ENCODE data around the gene JUN.

The JUN gene

DNA sequence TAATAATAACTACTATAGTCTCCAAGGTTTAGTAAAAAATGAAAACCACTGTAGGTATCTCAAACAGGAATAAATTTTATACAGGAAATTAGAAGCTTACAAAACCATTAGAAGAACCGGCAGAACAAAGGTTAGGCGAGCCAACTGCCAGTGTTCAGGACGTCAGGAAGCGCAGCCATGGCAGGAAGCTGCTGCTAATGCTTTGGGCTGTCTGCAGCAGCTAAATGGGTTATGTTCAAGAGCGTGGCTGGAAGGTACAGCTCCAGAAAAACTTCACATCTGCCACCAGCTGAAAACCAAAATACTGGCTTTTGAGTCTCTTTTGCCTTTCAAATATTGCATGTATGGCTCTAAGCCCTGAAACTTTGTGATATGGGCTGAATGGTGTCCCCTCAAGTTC lies 48.3 kb downstream of the JUN start:
- no peak for DNase-seq (ENCODE audit: extremely low read depth, low read depth)
- no peak overlapping the region for H3K4me3 ChIP-seq (replicated peaks; ENCODE audit: low read depth, low read length)
- TF ChIP-seq, protein P1, sequence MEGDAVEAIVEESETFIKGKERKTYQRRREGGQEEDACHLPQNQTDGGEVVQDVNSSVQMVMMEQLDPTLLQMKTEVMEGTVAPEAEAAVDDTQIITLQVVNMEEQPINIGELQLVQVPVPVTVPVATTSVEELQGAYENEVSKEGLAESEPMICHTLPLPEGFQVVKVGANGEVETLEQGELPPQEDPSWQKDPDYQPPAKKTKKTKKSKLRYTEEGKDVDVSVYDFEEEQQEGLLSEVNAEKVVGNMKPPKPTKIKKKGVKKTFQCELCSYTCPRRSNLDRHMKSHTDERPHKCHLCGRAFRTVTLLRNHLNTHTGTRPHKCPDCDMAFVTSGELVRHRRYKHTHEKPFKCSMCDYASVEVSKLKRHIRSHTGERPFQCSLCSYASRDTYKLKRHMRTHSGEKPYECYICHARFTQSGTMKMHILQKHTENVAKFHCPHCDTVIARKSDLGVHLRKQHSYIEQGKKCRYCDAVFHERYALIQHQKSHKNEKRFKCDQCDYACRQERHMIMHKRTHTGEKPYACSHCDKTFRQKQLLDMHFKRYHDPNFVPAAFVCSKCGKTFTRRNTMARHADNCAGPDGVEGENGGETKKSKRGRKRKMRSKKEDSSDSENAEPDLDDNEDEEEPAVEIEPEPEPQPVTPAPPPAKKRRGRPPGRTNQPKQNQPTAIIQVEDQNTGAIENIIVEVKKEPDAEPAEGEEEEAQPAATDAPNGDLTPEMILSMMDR (IDR thresholded peaks at IDR 0.05; ENCODE audit: low read depth, low read length, missing control alignments) = no peak

DNA sequence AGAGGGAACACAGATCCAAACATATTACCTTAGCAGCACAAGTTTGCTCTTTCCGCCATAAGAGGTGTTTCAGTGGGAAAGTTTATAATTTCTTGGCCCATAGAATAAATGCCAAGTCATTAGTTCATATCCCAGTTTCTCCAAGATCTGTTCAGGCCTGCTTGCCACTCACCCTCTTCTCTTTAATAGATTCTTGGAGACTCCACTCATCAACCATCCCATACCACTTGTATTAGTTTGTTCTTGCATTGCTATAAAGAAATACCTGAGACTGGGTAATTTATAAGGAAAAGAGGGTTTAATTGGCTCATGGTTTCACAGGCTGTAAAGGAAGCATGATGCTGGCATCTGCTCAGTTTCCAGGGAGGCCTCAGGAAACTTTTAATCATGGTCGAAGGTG lies 49.2 kb downstream of the JUN start:
- no peak overlapping the region for H3K4me3 ChIP-seq (replicated peaks; ENCODE audit: low read depth, low read length)
- TF ChIP-seq, protein P1 (IDR thresholded peaks at IDR 0.05; ENCODE audit: low read depth, low read length, missing control alignments) = no peak
- no peak for DNase-seq (ENCODE audit: extremely low read depth, low read depth)

DNA sequence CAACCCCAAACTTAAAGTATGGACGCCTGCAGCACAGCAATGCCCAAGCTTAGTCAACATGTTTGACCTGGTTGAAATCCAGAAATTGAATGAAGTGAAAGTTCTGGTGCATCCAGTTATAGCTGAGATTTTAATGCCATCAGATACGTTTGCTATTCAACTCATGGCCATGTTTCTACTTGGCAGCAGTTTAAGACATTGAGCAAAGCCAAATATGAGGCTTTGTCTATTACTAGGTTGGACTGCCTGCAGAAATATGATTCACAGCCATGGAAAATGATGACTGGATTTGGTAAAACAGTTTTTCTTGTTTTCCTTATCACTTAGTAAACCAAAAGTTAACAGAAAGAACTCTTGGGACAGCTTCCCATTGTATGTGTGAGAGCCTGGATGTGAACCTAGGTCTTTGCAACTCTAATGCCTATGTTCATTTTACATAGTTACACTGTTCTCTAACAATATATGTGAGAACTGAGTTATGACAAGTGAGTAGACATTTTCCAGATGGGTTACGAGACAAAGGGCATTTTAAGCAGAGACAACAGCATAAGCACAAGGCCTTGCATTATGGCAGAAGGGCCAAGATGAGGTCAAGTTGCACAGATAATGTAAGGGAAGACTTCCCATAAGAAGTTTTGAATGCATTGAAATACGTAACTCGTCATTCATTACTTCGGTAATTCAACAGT lies 51.6 kb downstream of the JUN start:
- DNase-seq (ENCODE audit: extremely low read depth, low read depth) = no peak
- TF ChIP-seq, protein P1 (IDR thresholded peaks at IDR 0.05; ENCODE audit: low read depth, low read length, missing control alignments) = no peak
- no peak overlapping the region for H3K4me3 ChIP-seq (replicated peaks; ENCODE audit: low read depth, low read length)

All from HFF-Myc (cell line).